ENCODE measurements around the gene DNAJB7. TPM values are rescaled to one million over a fixed set of nuclear protein-coding genes. Genes with fewer than 3 reads are reported as not detected.

The DNAJB7 gene
- total RNA-seq, 1 experiment from 2014 or later, result not detected

DNA sequence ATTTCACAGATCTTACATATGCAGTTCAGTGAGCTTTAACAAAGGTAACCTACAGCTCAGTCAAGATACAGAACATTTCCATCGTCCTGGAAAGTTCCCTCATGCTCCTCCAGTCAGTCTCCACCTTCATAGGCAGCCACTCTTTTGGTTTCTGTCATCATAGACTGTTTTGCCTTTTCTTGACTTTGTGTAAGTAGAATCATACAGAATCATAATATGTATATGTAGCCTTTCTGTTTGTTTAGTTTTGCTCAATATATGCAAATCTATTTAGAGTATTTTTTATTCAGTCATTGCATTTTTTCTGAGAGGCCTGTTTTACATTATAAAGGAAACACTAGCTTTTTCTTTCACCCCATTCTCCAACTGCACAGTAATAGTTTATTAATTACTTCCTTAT lies 15.0 kb upstream of the DNAJB7 start:
- H3K27me3 Mint-ChIP-seq (ENCODE audit: low read depth), result no peaks in the 10 kb centered on the region
- DNase-seq (ENCODE audit: low spot score) (no peak), ATAC-seq (no peak)
- no peaks in the 10 kb centered on the region for H3K4me1 Mint-ChIP-seq
- TF ChIP-seq, protein P1, sequence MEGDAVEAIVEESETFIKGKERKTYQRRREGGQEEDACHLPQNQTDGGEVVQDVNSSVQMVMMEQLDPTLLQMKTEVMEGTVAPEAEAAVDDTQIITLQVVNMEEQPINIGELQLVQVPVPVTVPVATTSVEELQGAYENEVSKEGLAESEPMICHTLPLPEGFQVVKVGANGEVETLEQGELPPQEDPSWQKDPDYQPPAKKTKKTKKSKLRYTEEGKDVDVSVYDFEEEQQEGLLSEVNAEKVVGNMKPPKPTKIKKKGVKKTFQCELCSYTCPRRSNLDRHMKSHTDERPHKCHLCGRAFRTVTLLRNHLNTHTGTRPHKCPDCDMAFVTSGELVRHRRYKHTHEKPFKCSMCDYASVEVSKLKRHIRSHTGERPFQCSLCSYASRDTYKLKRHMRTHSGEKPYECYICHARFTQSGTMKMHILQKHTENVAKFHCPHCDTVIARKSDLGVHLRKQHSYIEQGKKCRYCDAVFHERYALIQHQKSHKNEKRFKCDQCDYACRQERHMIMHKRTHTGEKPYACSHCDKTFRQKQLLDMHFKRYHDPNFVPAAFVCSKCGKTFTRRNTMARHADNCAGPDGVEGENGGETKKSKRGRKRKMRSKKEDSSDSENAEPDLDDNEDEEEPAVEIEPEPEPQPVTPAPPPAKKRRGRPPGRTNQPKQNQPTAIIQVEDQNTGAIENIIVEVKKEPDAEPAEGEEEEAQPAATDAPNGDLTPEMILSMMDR (IDR thresholded peaks at IDR 0.05), result no peak
- no peak for TF ChIP-seq ZNF219 (CRISPR knock-in tag; IDR thresholded peaks at IDR 0.05; ENCODE audit: borderline replicate concordance)
- TF ChIP-seq, protein P2, sequence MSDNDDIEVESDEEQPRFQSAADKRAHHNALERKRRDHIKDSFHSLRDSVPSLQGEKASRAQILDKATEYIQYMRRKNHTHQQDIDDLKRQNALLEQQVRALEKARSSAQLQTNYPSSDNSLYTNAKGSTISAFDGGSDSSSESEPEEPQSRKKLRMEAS (CRISPR knock-in tag; IDR thresholded peaks at IDR 0.05), result no peak
- TF ChIP-seq SMAD4 (CRISPR knock-in tag; IDR thresholded peaks at IDR 0.05), result no peak
- TF ChIP-seq RELA (CRISPR knock-in tag; IDR thresholded peaks at IDR 0.05; ENCODE audit: borderline replicate concordance), result no peak
- TF ChIP-seq, protein P3, sequence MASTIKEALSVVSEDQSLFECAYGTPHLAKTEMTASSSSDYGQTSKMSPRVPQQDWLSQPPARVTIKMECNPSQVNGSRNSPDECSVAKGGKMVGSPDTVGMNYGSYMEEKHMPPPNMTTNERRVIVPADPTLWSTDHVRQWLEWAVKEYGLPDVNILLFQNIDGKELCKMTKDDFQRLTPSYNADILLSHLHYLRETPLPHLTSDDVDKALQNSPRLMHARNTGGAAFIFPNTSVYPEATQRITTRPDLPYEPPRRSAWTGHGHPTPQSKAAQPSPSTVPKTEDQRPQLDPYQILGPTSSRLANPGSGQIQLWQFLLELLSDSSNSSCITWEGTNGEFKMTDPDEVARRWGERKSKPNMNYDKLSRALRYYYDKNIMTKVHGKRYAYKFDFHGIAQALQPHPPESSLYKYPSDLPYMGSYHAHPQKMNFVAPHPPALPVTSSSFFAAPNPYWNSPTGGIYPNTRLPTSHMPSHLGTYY (CRISPR knock-in tag; IDR thresholded peaks at IDR 0.05), result no peak
- TF ChIP-seq SOX15 (CRISPR knock-in tag; IDR thresholded peaks at IDR 0.05), result no peak
- TF ChIP-seq, protein P4, sequence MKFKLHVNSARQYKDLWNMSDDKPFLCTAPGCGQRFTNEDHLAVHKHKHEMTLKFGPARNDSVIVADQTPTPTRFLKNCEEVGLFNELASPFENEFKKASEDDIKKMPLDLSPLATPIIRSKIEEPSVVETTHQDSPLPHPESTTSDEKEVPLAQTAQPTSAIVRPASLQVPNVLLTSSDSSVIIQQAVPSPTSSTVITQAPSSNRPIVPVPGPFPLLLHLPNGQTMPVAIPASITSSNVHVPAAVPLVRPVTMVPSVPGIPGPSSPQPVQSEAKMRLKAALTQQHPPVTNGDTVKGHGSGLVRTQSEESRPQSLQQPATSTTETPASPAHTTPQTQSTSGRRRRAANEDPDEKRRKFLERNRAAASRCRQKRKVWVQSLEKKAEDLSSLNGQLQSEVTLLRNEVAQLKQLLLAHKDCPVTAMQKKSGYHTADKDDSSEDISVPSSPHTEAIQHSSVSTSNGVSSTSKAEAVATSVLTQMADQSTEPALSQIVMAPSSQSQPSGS (CRISPR knock-in tag; IDR thresholded peaks at IDR 0.05; ENCODE audit: borderline replicate concordance, low read depth), result no peak
- no peak for TF ChIP-seq OVOL2 (CRISPR knock-in tag; IDR thresholded peaks at IDR 0.05; ENCODE audit: borderline replicate concordance)
- TF ChIP-seq, protein P5, sequence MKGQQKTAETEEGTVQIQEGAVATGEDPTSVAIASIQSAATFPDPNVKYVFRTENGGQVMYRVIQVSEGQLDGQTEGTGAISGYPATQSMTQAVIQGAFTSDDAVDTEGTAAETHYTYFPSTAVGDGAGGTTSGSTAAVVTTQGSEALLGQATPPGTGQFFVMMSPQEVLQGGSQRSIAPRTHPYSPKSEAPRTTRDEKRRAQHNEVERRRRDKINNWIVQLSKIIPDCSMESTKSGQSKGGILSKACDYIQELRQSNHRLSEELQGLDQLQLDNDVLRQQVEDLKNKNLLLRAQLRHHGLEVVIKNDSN (CRISPR knock-in tag; IDR thresholded peaks at IDR 0.05), result no peak
- TF ChIP-seq NR2C2 (CRISPR knock-in tag; IDR thresholded peaks at IDR 0.05), result no peak
- no peak for TF ChIP-seq CREM (CRISPR knock-in tag; IDR thresholded peaks at IDR 0.05)
- TF ChIP-seq, protein P6, sequence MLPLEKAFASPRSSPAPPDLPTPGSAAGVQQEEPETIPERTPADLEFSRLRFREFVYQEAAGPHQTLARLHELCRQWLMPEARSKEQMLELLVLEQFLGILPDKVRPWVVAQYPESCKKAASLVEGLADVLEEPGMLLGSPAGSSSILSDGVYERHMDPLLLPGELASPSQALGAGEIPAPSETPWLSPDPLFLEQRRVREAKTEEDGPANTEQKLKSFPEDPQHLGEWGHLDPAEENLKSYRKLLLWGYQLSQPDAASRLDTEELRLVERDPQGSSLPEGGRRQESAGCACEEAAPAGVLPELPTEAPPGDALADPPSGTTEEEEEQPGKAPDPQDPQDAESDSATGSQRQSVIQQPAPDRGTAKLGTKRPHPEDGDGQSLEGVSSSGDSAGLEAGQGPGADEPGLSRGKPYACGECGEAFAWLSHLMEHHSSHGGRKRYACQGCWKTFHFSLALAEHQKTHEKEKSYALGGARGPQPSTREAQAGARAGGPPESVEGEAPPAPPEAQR (CRISPR knock-in tag; IDR thresholded peaks at IDR 0.05), result no peak
- no peak for TF ChIP-seq SMAD3 (CRISPR knock-in tag; IDR thresholded peaks at IDR 0.05; ENCODE audit: borderline replicate concordance)
- TF ChIP-seq NFYB (CRISPR knock-in tag; conservative IDR thresholded peaks at IDR 0.05; ENCODE audit: low read depth), result no peak
- no peak for TF ChIP-seq ETV6 (CRISPR knock-in tag; IDR thresholded peaks at IDR 0.05)
- TF ChIP-seq GRHL2 (CRISPR knock-in tag; IDR thresholded peaks at IDR 0.05; ENCODE audit: insufficient replicate concordance, severe bottlenecking), result no peak
- no peak overlapping the region for H3K4me3 Mint-ChIP-seq
- peaks cover 5% of the 10 kb centered on the region for H3K36me3 Mint-ChIP-seq
- no peaks in the 10 kb centered on the region for H3K9me3 Mint-ChIP-seq
- ChIA-PET POLR2A (no interaction called here), CTCF (interaction anchor here (2.2 kb wide), 1 partner anchor 46 kb away, joined by 5 read pairs; no protein-coding TSS in a partner anchor)
- H3K27ac Mint-ChIP-seq, result 0 out of 2 replicates have a peak overlapping the region, but pooled peaks have one; percentile 36

DNA sequence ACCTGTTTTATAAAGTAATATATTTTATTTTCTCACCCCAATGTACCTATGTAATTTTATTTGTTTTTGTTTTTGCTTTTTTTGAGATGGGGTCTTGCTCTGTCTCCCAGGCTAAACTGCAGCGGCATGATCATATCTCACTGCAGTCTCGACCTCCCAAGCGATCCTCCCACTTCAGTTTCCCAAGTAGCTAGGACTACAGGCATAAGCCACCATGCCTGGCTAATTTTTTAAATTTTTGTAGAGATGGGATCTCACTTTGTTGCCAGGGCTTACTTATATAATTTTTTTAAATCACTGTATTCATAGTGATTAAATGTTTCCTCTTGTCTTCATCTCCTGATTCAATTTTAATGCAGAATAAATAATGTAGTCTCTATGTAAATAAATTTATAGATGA lies 13.2 kb upstream of the DNAJB7 start:
- ATAC-seq (no peak), DNase-seq (ENCODE audit: low spot score) (no peak)
- H3K4me1 Mint-ChIP-seq, result no peaks in the 10 kb centered on the region
- ChIA-PET POLR2A (no interaction called here), CTCF (no interaction called here)
- no peak overlapping the region for H3K27ac Mint-ChIP-seq
- peaks cover 4% of the 10 kb centered on the region for H3K36me3 Mint-ChIP-seq
- H3K4me3 Mint-ChIP-seq, result no peak overlapping the region
- no peaks in the 10 kb centered on the region for H3K27me3 Mint-ChIP-seq (ENCODE audit: low read depth)
- no peak for TF ChIP-seq PRRX2 (CRISPR knock-in tag; IDR thresholded peaks at IDR 0.05)
- TF ChIP-seq ELF4 (CRISPR knock-in tag; IDR thresholded peaks at IDR 0.05; ENCODE audit: low read depth), result no peak
- TF ChIP-seq, protein P7, sequence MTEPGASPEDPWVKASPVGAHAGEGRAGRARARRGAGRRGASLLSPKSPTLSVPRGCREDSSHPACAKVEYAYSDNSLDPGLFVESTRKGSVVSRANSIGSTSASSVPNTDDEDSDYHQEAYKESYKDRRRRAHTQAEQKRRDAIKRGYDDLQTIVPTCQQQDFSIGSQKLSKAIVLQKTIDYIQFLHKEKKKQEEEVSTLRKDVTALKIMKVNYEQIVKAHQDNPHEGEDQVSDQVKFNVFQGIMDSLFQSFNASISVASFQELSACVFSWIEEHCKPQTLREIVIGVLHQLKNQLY (CRISPR knock-in tag; IDR thresholded peaks at IDR 0.05), result no peak
- TF ChIP-seq, protein P8, sequence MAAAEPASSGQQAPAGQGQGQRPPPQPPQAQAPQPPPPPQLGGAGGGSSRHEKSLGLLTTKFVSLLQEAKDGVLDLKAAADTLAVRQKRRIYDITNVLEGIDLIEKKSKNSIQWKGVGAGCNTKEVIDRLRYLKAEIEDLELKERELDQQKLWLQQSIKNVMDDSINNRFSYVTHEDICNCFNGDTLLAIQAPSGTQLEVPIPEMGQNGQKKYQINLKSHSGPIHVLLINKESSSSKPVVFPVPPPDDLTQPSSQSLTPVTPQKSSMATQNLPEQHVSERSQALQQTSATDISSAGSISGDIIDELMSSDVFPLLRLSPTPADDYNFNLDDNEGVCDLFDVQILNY (CRISPR knock-in tag; IDR thresholded peaks at IDR 0.05), result no peak
- no peak for TF ChIP-seq HMGA2 (CRISPR knock-in tag; IDR thresholded peaks at IDR 0.05)
- TF ChIP-seq ATF1 (CRISPR knock-in tag; IDR thresholded peaks at IDR 0.05), result no peak
- TF ChIP-seq RELA (CRISPR knock-in tag; IDR thresholded peaks at IDR 0.05; ENCODE audit: borderline replicate concordance), result no peak
- H3K9me3 Mint-ChIP-seq, result no peaks in the 10 kb centered on the region
